HepG2 (cell line): ENCODE results near the gene DTNA. TPM values are rescaled to one million over a fixed set of nuclear protein-coding genes. Genes with fewer than 3 reads are reported as not detected.

Source experiments
- ATAC-seq: fragments of 200-7000 bp; cut with Tn5 transposase; 3 replicates; pipeline ENCODE4 v1.9.1; 2020; ENCODE audit warnings: mild to moderate bottlenecking, moderate library complexity
- BruUV-seq: library from RNA; stranded (reverse); fragments of 400-500 nt; replicated peaks from 2 replicates; lab custom pipeline; 2021; lab: Mats Ljungman, UMichigan
- CTCF ChIA-PET: fragments of 300-600 bp; formaldehyde crosslinking; extraction: SDS; loops from one replicate; lab custom pipeline; 2021; ENCODE audit warnings: low total read pairs, inconsistent platforms, low intra/inter-chr PET ratio; lab: Yijun Ruan, JAX
- POLR2A ChIA-PET: fragments of 350-600 bp; sonication (Branson Sonifier 250); formaldehyde crosslinking; loops from one replicate; lab custom pipeline; 2020; ENCODE audit warnings: antibody characterized with exemption, inconsistent platforms; lab: Yijun Ruan, JAX
- DNase-seq: peaks from one replicate; pipeline ENCODE4 v3.0.0-alpha.2; 2015; ENCODE audit warnings: low spot score
- FAIRE-seq: peaks from 3 replicates; lab custom pipeline; 2011; peaks lifted over from hg19 to GRCh38; lab: Jason Lieb, UNC
- H2AFZ ChIP-seq: one replicate; pipeline ENCODE4 v1.6.1; 2011; ENCODE audit warnings: low read length, inconsistent platforms
- H3K27ac ChIP-seq: fragments of 300-600 bp; 3 replicates; pipeline ENCODE4 v1.8.0; 2011; ENCODE audit warnings: mixed run types, mild to moderate bottlenecking, mixed read lengths, low read length, inconsistent platforms; ENCODE audit not compliant: insufficient read depth; ENCODE audit errors: extremely low read length
- H3K27me3 ChIP-seq, 2 experiments: fragments of 200-600 bp in 1 of 2; 2 replicates in 1 of 2; 3 replicates in 1 of 2; pipeline versions ENCODE4 v1.6.0 to v1.8.0; 2011; ENCODE audit warnings: low read length in 2 of 2, mild to moderate bottlenecking in 2 of 2, moderate library complexity in 2 of 2, inconsistent platforms in 1 of 2; ENCODE audit not compliant: insufficient read depth in 2 of 2, control insufficient read depth in 1 of 2
- H3K36me3 ChIP-seq, 2 experiments: fragments of 200-600 bp in 1 of 2; replicated peaks in 1 of 2; 2 replicates in 1 of 2; 3 replicates in 1 of 2; pipeline versions ENCODE4 v1.5.1 to v1.8.0; 2011; ENCODE audit warnings: low read length in 2 of 2, inconsistent platforms in 1 of 2; ENCODE audit not compliant: insufficient read depth in 2 of 2, control insufficient read depth in 1 of 2
- H3K4me1 ChIP-seq: 2 replicates; pipeline ENCODE4 v1.5.1; 2012; ENCODE audit warnings: low read length, inconsistent platforms; ENCODE audit not compliant: insufficient read depth
- H3K4me2 ChIP-seq: 2 replicates; pipeline ENCODE4 v1.6.0; 2011; ENCODE audit warnings: low read depth, low read length, inconsistent platforms
- H3K4me3 ChIP-seq, 3 experiments: fragments of 200-600 bp in 1 of 3; sonication (generic), shearing (Covaris generic) in 1 of 3; replicated peaks in 1 of 3; 2 replicates each; pipeline ENCODE4 v1.5.1; 2011 to 2016; ENCODE audit warnings: low read length in 3 of 3, inconsistent platforms in 2 of 3, low read depth in 2 of 3, mild to moderate bottlenecking in 2 of 3, control low read depth in 1 of 3, mixed read lengths in 1 of 3; ENCODE audit not compliant: insufficient read depth in 1 of 3
- H3K79me2 ChIP-seq: one replicate; pipeline ENCODE4 v1.6.1; 2011; ENCODE audit warnings: low read length, inconsistent platforms; ENCODE audit not compliant: insufficient read depth
- H3K9ac ChIP-seq: 2 replicates; pipeline ENCODE4 v1.6.0; 2011; ENCODE audit warnings: mild to moderate bottlenecking, low read depth, low read length, inconsistent platforms; ENCODE audit not compliant: insufficient read depth
- H3K9me3 ChIP-seq: 2 replicates; pipeline ENCODE4 v1.5.1; 2012; ENCODE audit warnings: mild to moderate bottlenecking, low read length
- H4K20me1 ChIP-seq: 2 replicates; pipeline ENCODE4 v1.6.0; 2011; ENCODE audit warnings: inconsistent platforms, mild to moderate bottlenecking, low read length, moderate library complexity; ENCODE audit not compliant: insufficient read depth
- CEBPB ChIP-seq: IDR thresholded peaks from 2 replicates; pipeline ENCODE4 v1.6.1; 2011; ENCODE audit warnings: low read depth, low read length, improper control_type of control experiment, borderline replicate concordance
- CEBPG ChIP-seq: IDR thresholded peaks from 2 replicates; pipeline ENCODE4 v1.6.1; 2016
- IRF9 ChIP-seq: sonication (generic); formaldehyde crosslinking; IDR thresholded peaks from 2 replicates; pipeline ENCODE4 v1.8.0; 2022; ENCODE audit warnings: missing genetic modification reagents, mild to moderate bottlenecking, borderline replicate concordance
- MIXL1 ChIP-seq: IDR thresholded peaks from 2 replicates; pipeline ENCODE4 v1.6.1; 2016
- MZF1 ChIP-seq: sonication (generic); formaldehyde crosslinking; IDR thresholded peaks from 2 replicates; pipeline ENCODE4 v1.8.1; 2023; ENCODE audit warnings: mild to moderate bottlenecking, missing genetic modification reagents, borderline replicate concordance
- PHF21A ChIP-seq: sonication (generic); formaldehyde crosslinking; IDR thresholded peaks from 2 replicates; pipeline ENCODE4 v1.5.0; 2020; ENCODE audit warnings: mild to moderate bottlenecking, missing genetic modification reagents
- RAD21 ChIP-seq: fragments of 450-650 bp; formaldehyde crosslinking; IDR thresholded peaks from 2 replicates; pipeline ENCODE4 v1.5.0; 2020; ENCODE audit warnings: mild to moderate bottlenecking
- SMC3 ChIP-seq: IDR thresholded peaks from 2 replicates; pipeline ENCODE4 v1.6.1; 2011; ENCODE audit warnings: low read length, improper control_type of control experiment
- STAG1 ChIP-seq: sonication (generic); formaldehyde crosslinking; IDR thresholded peaks from 2 replicates; pipeline ENCODE4 v1.4.0; 2020; ENCODE audit warnings: missing genetic modification reagents
- USF2 ChIP-seq, 2 experiments: sonication (generic) in 1 of 2; formaldehyde crosslinking in 1 of 2; IDR thresholded peaks; 2 replicates each; pipeline versions ENCODE4 v1.5.1 to v1.6.1; 2011 to 2020; ENCODE audit warnings: borderline replicate concordance in 1 of 2, low read depth in 1 of 2, low read length in 1 of 2, mild to moderate bottlenecking in 1 of 2, missing genetic modification reagents in 1 of 2, moderate library complexity in 1 of 2
- ZEB1 ChIP-seq: IDR thresholded peaks from 2 replicates; pipeline ENCODE4 v1.6.1; 2012; ENCODE audit warnings: mild to moderate bottlenecking, low read depth, inconsistent platforms; ENCODE audit not compliant: insufficient replicate concordance
- ZNF577 ChIP-seq: sonication (generic); formaldehyde crosslinking; IDR thresholded peaks from 2 replicates; pipeline ENCODE4 v1.4.0; 2020; ENCODE audit warnings: mild to moderate bottlenecking, low read depth, missing genetic modification reagents, borderline replicate concordance
- WGBS: methylation state at CpG from one replicate; pipeline ENCODE4 v1.1.6; 2017; ENCODE audit warnings: low lambda C conversion rate; 5-methylcytosine and 5-hydroxymethylcytosine counted together
- in situ Hi-C: cut with HindIII; loops from 2 replicates; pipeline ENCODE4 v1.10.0; 2017; ENCODE audit warnings: low pct_unique_long_range_greater_than_20kb; ENCODE audit not compliant: extremely low pct_ligation_motif_present
- intact Hi-C: fragments of 100-400 bp; cut with micrococcal nuclease; formaldehyde crosslinking; loops from one replicate; pipeline ENCODE4 v1.10.0; 2022; ENCODE audit not compliant: unreplicated experiment
- polyA plus RNA-seq, 8 experiments: library from polyadenylated mRNA; depleted of rRNA in 3 of 8; stranded (reverse) in 7 of 8; unstranded in 1 of 8; fragments of >200 nt; fragmentation: Illumina TruSeq in 4 of 8; extraction: Trizol in 4 of 8; gene quantifications; 2 replicates each; pipeline versions ENCODE4 v1.2.1 to v1.2.3, GENCODE V29; 2011 to 2016; ENCODE audit warnings: low read depth in 4 of 8, missing spikeins in 1 of 8, mixed read lengths in 1 of 8; ENCODE audit not compliant: insufficient read depth in 1 of 8
- total RNA-seq, 5 experiments: library from RNA; depleted of rRNA; stranded (reverse); fragments of >200 nt; fragmentation: Illumina TruSeq; extraction: Trizol; gene quantifications; 2 replicates each; pipeline ENCODE4 v1.2.3, GENCODE V29; 2016; ENCODE audit warnings: low read depth in 1 of 5
- TF ChIP-seq, protein P1 (sequence below): IDR thresholded peaks from 2 replicates; pipeline ENCODE4 v1.6.1; 2016
- TF ChIP-seq, protein P2 (sequence below): sonication (generic); formaldehyde crosslinking; IDR thresholded peaks from 2 replicates; pipeline ENCODE4 v1.5.0; 2020; ENCODE audit warnings: mild to moderate bottlenecking, missing genetic modification reagents, moderate library complexity
- TF ChIP-seq, protein P3 (sequence below): IDR thresholded peaks from 2 replicates; pipeline ENCODE4 v1.6.1; 2012; ENCODE audit warnings: low read depth, low read length, improper control_type of control experiment

Gene DTNA
- total and polyA plus RNA-seq, 2 of the 13 experiments (the other 11 are each of a cell fraction or from before 2014, with no cell fraction given): 8.5 to 29.0 TPM

DNA sequence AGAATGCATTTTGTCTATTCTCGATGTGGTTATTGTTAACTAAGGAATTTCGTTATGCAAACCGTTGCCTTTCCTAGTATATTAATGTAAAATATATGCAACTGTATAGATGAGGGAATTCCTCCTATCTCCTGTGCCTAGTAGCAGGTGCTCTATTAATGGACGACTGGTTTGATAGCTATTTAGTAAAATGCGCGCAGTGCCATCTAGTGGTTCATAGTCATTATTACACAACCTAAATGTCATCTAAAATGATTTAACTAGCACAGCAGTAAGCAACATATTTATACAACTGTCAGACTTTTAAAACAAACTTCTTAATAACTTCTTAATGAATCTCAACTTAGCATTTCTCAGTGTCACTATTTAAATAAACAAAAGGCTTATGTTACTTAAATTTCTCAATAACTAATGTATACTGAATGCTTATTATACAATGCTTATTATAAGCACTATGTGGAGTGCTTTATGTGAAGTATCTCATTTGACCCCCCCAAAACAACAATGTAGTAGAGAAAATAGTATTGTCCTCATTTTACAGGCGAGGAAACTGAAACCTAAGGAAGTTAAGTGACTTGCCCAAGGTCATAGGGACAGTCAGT, 77.9 kb downstream of the DTNA start:
- Histone ChIP-seq H3K79me2 (no peaks in the 10 kb centered on the region), H2AFZ (no peak overlapping the region), H3K27ac (no peak overlapping the region), H3K27me3 (no peaks in the 10 kb centered on the region), H3K4me1 (no peaks in the 10 kb centered on the region), H3K36me3 (no peaks in the 10 kb centered on the region), H3K9ac (no peak overlapping the region), H3K9me3 (no peaks in the 10 kb centered on the region), H3K4me3 (no peak overlapping the region), H4K20me1 (no peaks in the 10 kb centered on the region), H3K4me2 (no peak overlapping the region)
- peak; percentile 56 for FAIRE-seq
- WGBS: under 1% methylated on average over 7 of the region's 7 CpGs
- TF ChIP-seq USF2 (IDR thresholded peaks at IDR 0.05; ENCODE audit: low read depth, low read length): no peak
- TF ChIP-seq USF2 (CRISPR knock-in tag; IDR thresholded peaks at IDR 0.05; ENCODE audit: borderline replicate concordance): no peak
- TF ChIP-seq PHF21A (CRISPR knock-in tag): no peak
- TF ChIP-seq MIXL1 (CRISPR knock-in tag): peak; percentile 36; the same call in 1 of the 2 replicates
- TF ChIP-seq ZNF577 (CRISPR knock-in tag): no peak
- TF ChIP-seq STAG1 (CRISPR knock-in tag): peak; percentile 84
- TF ChIP-seq, protein P1, sequence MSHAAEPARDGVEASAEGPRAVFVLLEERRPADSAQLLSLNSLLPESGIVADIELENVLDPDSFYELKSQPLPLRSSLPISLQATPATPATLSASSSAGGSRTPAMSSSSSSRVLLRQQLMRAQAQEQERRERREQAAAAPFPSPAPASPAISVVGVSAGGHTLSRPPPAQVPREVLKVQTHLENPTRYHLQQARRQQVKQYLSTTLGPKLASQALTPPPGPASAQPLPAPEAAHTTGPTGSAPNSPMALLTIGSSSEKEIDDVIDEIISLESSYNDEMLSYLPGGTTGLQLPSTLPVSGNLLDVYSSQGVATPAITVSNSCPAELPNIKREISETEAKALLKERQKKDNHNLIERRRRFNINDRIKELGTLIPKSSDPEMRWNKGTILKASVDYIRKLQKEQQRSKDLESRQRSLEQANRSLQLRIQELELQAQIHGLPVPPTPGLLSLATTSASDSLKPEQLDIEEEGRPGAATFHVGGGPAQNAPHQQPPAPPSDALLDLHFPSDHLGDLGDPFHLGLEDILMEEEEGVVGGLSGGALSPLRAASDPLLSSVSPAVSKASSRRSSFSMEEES (CRISPR knock-in tag): no peak
- TF ChIP-seq, protein P2, sequence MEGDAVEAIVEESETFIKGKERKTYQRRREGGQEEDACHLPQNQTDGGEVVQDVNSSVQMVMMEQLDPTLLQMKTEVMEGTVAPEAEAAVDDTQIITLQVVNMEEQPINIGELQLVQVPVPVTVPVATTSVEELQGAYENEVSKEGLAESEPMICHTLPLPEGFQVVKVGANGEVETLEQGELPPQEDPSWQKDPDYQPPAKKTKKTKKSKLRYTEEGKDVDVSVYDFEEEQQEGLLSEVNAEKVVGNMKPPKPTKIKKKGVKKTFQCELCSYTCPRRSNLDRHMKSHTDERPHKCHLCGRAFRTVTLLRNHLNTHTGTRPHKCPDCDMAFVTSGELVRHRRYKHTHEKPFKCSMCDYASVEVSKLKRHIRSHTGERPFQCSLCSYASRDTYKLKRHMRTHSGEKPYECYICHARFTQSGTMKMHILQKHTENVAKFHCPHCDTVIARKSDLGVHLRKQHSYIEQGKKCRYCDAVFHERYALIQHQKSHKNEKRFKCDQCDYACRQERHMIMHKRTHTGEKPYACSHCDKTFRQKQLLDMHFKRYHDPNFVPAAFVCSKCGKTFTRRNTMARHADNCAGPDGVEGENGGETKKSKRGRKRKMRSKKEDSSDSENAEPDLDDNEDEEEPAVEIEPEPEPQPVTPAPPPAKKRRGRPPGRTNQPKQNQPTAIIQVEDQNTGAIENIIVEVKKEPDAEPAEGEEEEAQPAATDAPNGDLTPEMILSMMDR (CRISPR knock-in tag): peak; percentile 77
- TF ChIP-seq CEBPG (CRISPR knock-in tag): peak; percentile 78
- no peak for TF ChIP-seq MZF1 (CRISPR knock-in tag)
- TF ChIP-seq IRF9 (CRISPR knock-in tag): no peak
- no peak for TF ChIP-seq ZEB1
- 0 out of 2 replicates have a peak, but pooled peaks have one; percentile 19 for TF ChIP-seq RAD21
- TF ChIP-seq, protein P3, sequence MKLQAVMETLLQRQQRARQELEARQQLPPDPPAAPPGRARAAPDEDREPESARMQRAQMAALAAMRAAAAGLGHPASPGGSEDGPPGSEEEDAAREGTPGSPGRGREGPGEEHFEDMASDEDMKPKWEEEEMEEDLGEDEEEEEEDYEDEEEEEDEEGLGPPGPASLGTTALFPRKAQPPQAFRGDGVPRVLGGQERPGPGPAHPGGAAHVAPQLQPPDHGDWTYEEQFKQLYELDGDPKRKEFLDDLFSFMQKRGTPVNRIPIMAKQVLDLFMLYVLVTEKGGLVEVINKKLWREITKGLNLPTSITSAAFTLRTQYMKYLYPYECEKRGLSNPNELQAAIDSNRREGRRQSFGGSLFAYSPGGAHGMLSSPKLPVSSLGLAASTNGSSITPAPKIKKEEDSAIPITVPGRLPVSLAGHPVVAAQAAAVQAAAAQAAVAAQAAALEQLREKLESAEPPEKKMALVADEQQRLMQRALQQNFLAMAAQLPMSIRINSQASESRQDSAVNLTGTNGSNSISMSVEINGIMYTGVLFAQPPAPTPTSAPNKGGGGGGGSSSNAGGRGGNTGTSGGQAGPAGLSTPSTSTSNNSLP: peak; percentile 68; the same call in 1 of the 2 replicates
- TF ChIP-seq CEBPB: peak; percentile 73
- TF ChIP-seq SMC3: peak; percentile 64
- peak; percentile 67 for ATAC-seq
- intact Hi-C loops: loop anchor here (1.0 to 5.0 kb wide), 5 partner anchors 59 to 666 kb away; no protein-coding TSS in a partner anchor
- DNase-seq: peak; percentile 60
- CTCF ChIA-PET: interaction anchor here (0.6 to 1.8 kb wide), 5 partner anchors 59 to 665 kb away, joined by 3 to 9 read pairs (median 4); no protein-coding TSS in a partner anchor
- in situ Hi-C loops: loop anchor here (5.0 to 10.0 kb wide), 2 partner anchors 123 to 436 kb away; no protein-coding TSS in a partner anchor
- no TSS peak for BruUV-seq
- POLR2A ChIA-PET: no interaction called here
